ENCODE data around the gene FRMD4A.

FRMD4A gene

DNA sequence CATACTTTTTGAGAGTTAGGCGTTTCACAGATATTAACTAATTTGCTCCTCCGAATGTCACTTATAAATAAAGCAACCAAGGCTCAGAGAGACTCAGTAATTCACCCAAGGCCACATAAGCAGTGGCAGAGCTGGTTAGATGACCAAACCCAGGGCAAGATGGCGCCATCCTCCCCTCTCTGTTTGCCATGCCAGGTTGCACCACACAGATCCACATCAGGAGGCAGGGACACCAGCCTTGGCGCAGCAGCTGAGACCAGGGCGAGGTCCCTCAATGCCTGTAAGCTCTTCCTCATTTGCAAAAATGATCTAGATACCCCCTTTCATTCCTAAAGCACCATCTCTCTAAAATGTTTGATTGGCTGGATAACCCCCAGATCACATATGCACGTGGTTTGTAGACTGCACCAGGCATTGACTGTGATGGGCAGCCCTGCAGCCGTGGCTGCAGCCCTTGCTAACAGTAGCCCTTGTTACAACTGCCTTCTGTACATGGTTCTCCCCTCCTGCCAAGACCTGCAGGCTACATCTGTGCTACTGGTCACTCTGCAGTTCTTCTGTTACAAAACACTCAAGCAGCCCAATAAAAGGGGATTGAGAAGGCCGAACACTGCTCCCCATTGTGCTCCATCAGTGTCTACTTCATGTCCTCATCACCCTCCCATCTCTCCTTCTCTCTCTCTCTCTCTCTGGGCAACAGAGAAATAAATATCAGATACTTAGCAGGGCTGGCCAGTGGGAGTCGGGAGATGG lies 445.3 kb downstream of the FRMD4A start:
- peaks cover 46% of the 10 kb centered on the region for H3K27me3 ChIP-seq
- H3K27ac ChIP-seq = no peak overlapping the region
- H3K4me3 ChIP-seq (ENCODE audit: low read depth in 1 of 2, low read length in 1 of 2) = no peak overlapping the region
- TF ChIP-seq, protein P1, sequence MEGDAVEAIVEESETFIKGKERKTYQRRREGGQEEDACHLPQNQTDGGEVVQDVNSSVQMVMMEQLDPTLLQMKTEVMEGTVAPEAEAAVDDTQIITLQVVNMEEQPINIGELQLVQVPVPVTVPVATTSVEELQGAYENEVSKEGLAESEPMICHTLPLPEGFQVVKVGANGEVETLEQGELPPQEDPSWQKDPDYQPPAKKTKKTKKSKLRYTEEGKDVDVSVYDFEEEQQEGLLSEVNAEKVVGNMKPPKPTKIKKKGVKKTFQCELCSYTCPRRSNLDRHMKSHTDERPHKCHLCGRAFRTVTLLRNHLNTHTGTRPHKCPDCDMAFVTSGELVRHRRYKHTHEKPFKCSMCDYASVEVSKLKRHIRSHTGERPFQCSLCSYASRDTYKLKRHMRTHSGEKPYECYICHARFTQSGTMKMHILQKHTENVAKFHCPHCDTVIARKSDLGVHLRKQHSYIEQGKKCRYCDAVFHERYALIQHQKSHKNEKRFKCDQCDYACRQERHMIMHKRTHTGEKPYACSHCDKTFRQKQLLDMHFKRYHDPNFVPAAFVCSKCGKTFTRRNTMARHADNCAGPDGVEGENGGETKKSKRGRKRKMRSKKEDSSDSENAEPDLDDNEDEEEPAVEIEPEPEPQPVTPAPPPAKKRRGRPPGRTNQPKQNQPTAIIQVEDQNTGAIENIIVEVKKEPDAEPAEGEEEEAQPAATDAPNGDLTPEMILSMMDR (IDR thresholded peaks at IDR 0.05) = no peak
- no peaks in the 10 kb centered on the region for H3K9me3 ChIP-seq
- H3K36me3 ChIP-seq = no peaks in the 10 kb centered on the region
- H3K4me1 ChIP-seq (ENCODE audit: control insufficient read depth in 1 of 2, insufficient read depth in 1 of 2, low read depth in 1 of 2, low read length in 1 of 2) = peaks cover 12 to 14% of the 10 kb centered on the region in 2 experiments

- no peaks in the 10 kb centered on the region for H3K9me3 ChIP-seq
- H3K4me3 ChIP-seq (ENCODE audit: low read depth in 1 of 2, low read length in 1 of 2) = no peak overlapping the region
- peaks cover 36% of the 10 kb centered on the region for H3K27me3 ChIP-seq
- TF ChIP-seq, protein P1 (IDR thresholded peaks at IDR 0.05) = no peak
- no peaks in the 10 kb centered on the region for H3K36me3 ChIP-seq
- no peak overlapping the region for H3K27ac ChIP-seq
- H3K4me1 ChIP-seq (ENCODE audit: control insufficient read depth in 1 of 2, insufficient read depth in 1 of 2, low read depth in 1 of 2, low read length in 1 of 2) = peaks cover 12 to 14% of the 10 kb centered on the region in 2 experiments
Observed at GRCh38 chr10:13883636-13884444, 446.9 kb downstream of the FRMD4A start.

GRCh38 chr10:13882119-13882711 lies 448.5 kb downstream of the FRMD4A start:
- Histone ChIP-seq H3K27me3 (peaks cover 25% of the 10 kb centered on the region), H3K36me3 (no peaks in the 10 kb centered on the region), H3K9me3 (no peaks in the 10 kb centered on the region), H3K27ac (peak overlapping the region; percentile 57), H3K4me3 (ENCODE audit: low read depth in 1 of 2, low read length in 1 of 2) (no peak overlapping the region), H3K4me1 (ENCODE audit: control insufficient read depth in 1 of 2, insufficient read depth in 1 of 2, low read depth in 1 of 2, low read length in 1 of 2) (peaks cover 12 to 14% of the 10 kb centered on the region in 2 experiments)
- TF ChIP-seq, protein P1 (IDR thresholded peaks at IDR 0.05) = no peak

- H3K27ac ChIP-seq = no peak overlapping the region
- H3K4me3 ChIP-seq (ENCODE audit: low read depth in 1 of 2, low read length in 1 of 2) = no peak overlapping the region
- peaks cover 12 to 14% of the 10 kb centered on the region in 2 experiments for H3K4me1 ChIP-seq (ENCODE audit: control insufficient read depth in 1 of 2, insufficient read depth in 1 of 2, low read depth in 1 of 2, low read length in 1 of 2)
- TF ChIP-seq, protein P1 (IDR thresholded peaks at IDR 0.05) = no peak
- peaks cover 17% of the 10 kb centered on the region for H3K27me3 ChIP-seq
- H3K9me3 ChIP-seq = no peaks in the 10 kb centered on the region
- no peaks in the 10 kb centered on the region for H3K36me3 ChIP-seq
Observed at GRCh38 chr10:13880760-13881159, 450.0 kb downstream of the FRMD4A start.

DNA sequence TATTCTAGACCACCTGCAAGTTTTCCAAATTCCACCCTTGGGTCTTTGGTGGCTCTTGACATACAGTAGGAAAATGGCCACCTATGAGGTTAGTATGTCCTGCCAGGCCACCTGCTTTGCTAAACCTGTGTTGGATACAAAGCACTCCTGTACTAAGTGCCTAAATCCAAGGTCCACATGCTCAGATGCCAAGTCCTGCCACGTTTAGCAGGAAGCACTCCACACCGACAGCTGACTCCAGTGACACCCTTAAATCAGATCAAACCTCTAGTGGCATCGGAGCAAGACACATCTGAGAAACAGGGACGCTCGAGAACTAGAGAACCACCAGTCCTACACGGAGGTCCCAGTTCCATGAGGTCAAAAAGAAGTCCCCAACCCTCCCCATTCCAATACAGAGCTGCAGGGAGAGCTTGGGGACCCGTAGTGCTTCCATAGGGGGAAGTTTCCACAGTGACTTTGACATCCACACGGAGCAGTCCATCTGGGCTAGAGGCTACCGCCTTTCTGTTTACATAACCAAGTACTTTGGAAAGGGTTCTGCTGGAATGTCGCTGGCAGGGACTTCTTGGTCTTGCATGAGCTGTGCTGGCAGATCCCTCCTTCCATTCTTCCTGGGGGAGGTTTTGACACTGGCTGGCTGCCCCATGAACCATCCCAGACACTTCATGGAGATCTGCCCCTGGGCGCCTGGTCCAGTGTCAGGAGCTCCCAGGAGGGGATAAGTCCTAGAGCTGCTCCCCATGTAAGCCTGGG lies 453.4 kb downstream of the FRMD4A start:
- Histone ChIP-seq H3K36me3 (no peaks in the 10 kb centered on the region), H3K4me1 (ENCODE audit: control insufficient read depth in 1 of 2, insufficient read depth in 1 of 2, low read depth in 1 of 2, low read length in 1 of 2) (peaks cover 29 to 31% of the 10 kb centered on the region in 2 experiments), H3K4me3 (ENCODE audit: low read depth in 1 of 2, low read length in 1 of 2) (no peak overlapping the region), H3K27me3 (peaks cover 17% of the 10 kb centered on the region), H3K27ac (no peak overlapping the region), H3K9me3 (no peaks in the 10 kb centered on the region)
- TF ChIP-seq, protein P1 (IDR thresholded peaks at IDR 0.05) = no peak
